HCT116 (cell line): Measurements from ENCODE around the gene ZNF561.

ENCODE experiments used
- CTCF ChIP-seq, 3 experiments: fragments of 200-600 bp in 1 of 3; sonication (generic) in 1 of 3; IDR thresholded peaks in 2 of 3; conservative IDR thresholded peaks in 1 of 3; 2 replicates each; pipeline ENCODE4 v1.5.1; 2012 to 2017; ENCODE audit warnings: low read depth in 2 of 3, low read length in 2 of 3, antibody characterized with exemption in 1 of 3, borderline replicate concordance in 1 of 3, control low read depth in 1 of 3, mild to moderate bottlenecking in 1 of 3, mixed read lengths in 1 of 3, mixed run types in 1 of 3, moderate library complexity in 1 of 3; ENCODE audit not compliant: insufficient read depth in 1 of 3
- EZH2 ChIP-seq: fragments of 200-600 bp; sonication (generic); IDR thresholded peaks from 2 replicates; pipeline ENCODE4 v1.6.1; 2017; ENCODE audit warnings: antibody characterized with exemption, mixed run types
- EZH2phosphoT487 ChIP-seq: fragments of 200-600 bp; IDR thresholded peaks from 2 replicates; pipeline ENCODE4 v1.6.1; 2018; ENCODE audit warnings: antibody characterized with exemption, borderline replicate concordance
- POLR2AphosphoS5 ChIP-seq: IDR thresholded peaks from 2 replicates; pipeline ENCODE4 v1.6.1; 2011; ENCODE audit warnings: mild to moderate bottlenecking, low read depth, low read length, moderate library complexity
- REST ChIP-seq: IDR thresholded peaks from 2 replicates; pipeline ENCODE4 v1.6.1; 2012; ENCODE audit warnings: low read depth
- TCF7L2 ChIP-seq: IDR thresholded peaks from 2 replicates; pipeline ENCODE4 v1.7.0; 2011; ENCODE audit warnings: borderline replicate concordance, inconsistent platforms; ENCODE audit not compliant: insufficient read depth, insufficient read length; ENCODE audit errors: extremely low read depth
- ZNF274 ChIP-seq: fragments of 200-500 bp; sonication (Bioruptor generic); IDR thresholded peaks from 2 replicates; pipeline ENCODE4 v1.6.1; 2014; ENCODE audit warnings: mild to moderate bottlenecking, low read depth, low read length, inconsistent platforms
- TF ChIP-seq, protein P1 (sequence below): IDR thresholded peaks from 2 replicates; pipeline ENCODE4 v1.6.1; 2012

GRCh38 chr19:9580728-9581127, 40.3 kb downstream of the ZNF561 start:
- no peak for TF ChIP-seq REST
- no peak for TF ChIP-seq ZNF274
- no peak for TF ChIP-seq EZH2
- no peak for TF ChIP-seq CTCF (IDR thresholded peaks at IDR 0.05 in 2 of 3, conservative IDR thresholded peaks at IDR 0.05 in 1 of 3; ENCODE audit: borderline replicate concordance in 1 of 3, insufficient read depth in 1 of 3, low read depth in 2 of 3, low read length in 2 of 3)
- TF ChIP-seq TCF7L2, result no peak
- TF ChIP-seq EZH2phosphoT487, result no peak
- TF ChIP-seq, protein P1, sequence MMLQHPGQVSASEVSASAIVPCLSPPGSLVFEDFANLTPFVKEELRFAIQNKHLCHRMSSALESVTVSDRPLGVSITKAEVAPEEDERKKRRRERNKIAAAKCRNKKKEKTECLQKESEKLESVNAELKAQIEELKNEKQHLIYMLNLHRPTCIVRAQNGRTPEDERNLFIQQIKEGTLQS, result no peak
- no peak for TF ChIP-seq POLR2AphosphoS5
